ENCODE measurements around the gene ADARB2. TPM values are rescaled to one million over a fixed set of nuclear protein-coding genes. Genes with fewer than 3 reads are reported as not detected.
"Not testable (repeated sequence)": the region's sequence is repeated elsewhere in the genome, so short reads cannot be mapped to it uniquely, and the experiment has no call there.

ADARB2 gene
- polyA plus RNA-seq, 6 donors from 2014 or later, result 0.10 to 0.12 TPM; not detected in 4

DNA sequence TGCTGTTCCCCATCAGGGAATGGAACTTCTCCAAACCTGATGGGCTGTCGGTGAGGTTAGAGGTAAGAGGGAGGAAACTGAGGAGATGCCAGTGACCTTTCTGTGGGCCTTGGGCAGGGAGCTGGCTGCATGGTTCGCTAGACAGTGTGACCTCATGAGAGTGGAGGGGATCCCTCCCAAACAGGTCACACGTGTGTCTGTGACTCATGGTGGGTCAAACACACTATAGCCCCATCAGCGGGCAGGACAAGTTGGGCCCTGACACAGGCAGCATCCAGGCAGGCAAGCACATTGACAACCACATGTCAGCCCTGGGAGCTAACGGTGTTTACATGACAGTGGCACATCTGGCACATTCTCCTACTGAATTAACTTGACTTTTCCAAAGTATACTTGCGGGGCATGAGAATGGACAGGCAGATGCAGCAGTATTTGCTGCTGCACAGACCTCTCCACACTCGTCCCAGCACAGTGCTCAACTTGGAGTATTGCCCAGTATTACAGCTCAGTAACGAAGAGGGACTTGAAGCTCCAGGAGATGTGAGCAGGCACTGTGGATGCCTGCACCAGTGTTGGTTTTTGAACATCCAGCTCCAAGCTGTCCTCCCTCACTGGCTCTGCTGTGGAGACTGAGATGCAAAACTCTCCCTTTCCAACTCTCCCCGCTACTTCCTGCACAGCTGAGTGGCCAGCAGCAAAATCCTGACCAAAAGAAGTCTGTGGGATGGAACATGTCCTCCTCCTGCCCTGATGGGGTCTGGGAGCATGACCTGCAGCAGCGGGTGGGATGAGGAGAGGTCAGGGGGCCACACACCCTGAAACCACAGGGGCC lies 481.5 kb downstream of the ADARB2 start:
- H3K9me3 Mint-ChIP-seq, result peaks cover 4 to 18% (median 8%) of the 10 kb centered on the region in 7 donors
- ATAC-seq (ENCODE audit: low read depth in 2 of 2) (no peak), DNase-seq (no peak)
- no peak overlapping the region for H3K4me3 Mint-ChIP-seq
- H3K27me3 Mint-ChIP-seq, result peaks cover 53 to 73% (median 66%) of the 10 kb centered on the region in 3 donors
- peaks cover 9 to 10% (median 10%) of the 10 kb centered on the region in 3 donors for H3K4me1 Mint-ChIP-seq
- peaks cover 0 to 8% of the 10 kb centered on the region in 2 donors for H3K36me3 Mint-ChIP-seq
- H3K27ac Mint-ChIP-seq, result no peak overlapping the region

- DNase-seq (no peak), ATAC-seq (ENCODE audit: low read depth in 2 of 2) (no peak)
- Mint-ChIP-seq H3K36me3 (peaks cover 0 to 8% of the 10 kb centered on the region in 2 donors), H3K4me3 (no peak overlapping the region), H3K4me1 (peaks cover 9 to 10% (median 10%) of the 10 kb centered on the region in 3 donors), H3K9me3 (peaks cover 4 to 18% (median 8%) of the 10 kb centered on the region in 7 donors), H3K27ac (no peak overlapping the region), H3K27me3 (peaks cover 60 to 80% (median 73%) of the 10 kb centered on the region in 3 donors)
Observed at GRCh38 chr10:1255118-1255517, 482.2 kb downstream of the ADARB2 start.

DNA sequence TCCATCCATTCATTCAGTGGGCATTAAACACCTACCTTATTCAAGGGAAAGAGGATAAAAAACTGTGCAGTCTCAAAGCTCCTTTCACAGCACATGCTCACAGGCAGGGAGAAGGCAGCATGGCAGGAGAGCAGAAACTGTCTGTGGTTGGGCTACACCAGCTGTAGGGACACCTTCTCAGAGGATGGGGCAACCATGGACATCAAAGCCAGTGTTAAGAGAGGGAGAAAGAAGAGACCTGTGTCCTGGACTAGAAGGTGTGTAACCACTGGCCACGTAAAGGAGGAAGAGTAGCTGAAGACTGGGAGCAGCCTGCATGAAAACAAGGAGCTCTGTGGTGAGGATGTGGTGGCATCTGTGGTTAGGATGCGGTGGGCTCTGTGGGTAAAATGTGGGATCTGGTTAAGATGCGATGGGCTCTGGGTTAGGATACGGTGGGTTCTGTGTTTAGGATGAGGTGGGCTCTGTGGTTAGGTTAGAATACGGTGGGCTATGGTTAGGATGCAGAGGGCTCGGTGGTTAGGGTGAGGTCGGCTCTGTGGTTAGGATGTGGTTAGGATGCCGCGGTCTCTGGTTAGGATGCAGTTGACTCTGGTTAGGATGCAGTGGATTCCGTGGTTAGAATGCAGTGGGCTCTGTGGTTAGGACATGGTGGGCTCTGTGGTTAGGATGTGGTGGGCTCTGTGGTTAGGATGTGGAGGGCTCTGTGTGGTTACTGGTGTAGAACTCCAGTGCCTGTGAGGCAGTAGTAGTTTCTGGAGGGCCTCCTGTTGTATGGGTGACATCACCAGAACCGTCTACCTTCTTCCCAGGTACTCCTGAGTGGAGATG lies 483.6 kb downstream of the ADARB2 start:
- Mint-ChIP-seq H3K27ac (peak overlapping the region in 2 of 6 donors; percentile 48 to 87), H3K36me3 (peaks cover 0 to 8% of the 10 kb centered on the region in 2 donors), H3K4me1 (peaks cover 9 to 10% (median 10%) of the 10 kb centered on the region in 3 donors), H3K4me3 (no peak overlapping the region), H3K9me3 (peaks cover 0 to 16% (median 6%) of the 10 kb centered on the region in 7 donors), H3K27me3 (peaks cover 64 to 82% (median 76%) of the 10 kb centered on the region in 3 donors)
- DNase-seq (no peak), ATAC-seq (ENCODE audit: low read depth in 2 of 2) (no peak)

DNA sequence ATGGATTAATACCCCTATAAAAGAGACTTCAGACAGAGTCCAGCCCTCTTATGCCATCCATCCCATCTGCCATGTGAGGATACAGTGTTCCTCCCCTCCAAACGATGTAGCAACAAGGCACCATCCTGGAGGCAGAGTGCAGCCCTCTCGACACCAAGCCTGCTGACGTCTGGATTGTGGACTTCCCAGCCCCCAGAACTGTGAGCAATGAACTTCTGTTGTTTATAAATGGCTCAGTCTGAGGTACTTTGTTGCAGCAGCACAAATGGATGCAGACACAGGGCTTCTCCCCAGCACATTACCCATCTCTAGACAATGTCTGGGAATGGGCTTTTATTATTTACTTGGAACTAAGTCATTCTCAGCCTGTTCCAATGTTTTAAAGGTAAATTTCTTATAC lies 485.6 kb downstream of the ADARB2 start:
- H3K9me3 Mint-ChIP-seq, result peaks cover 0 to 19% (median 8%) of the 10 kb centered on the region in 7 donors
- no peak overlapping the region for H3K27ac Mint-ChIP-seq
- ATAC-seq (ENCODE audit: low read depth in 2 of 2) (no peak), DNase-seq (no peak)
- peaks cover 9 to 10% (median 10%) of the 10 kb centered on the region in 3 donors for H3K4me1 Mint-ChIP-seq
- no peak overlapping the region for H3K4me3 Mint-ChIP-seq
- peaks cover 0 to 6% of the 10 kb centered on the region in 2 donors for H3K36me3 Mint-ChIP-seq
- H3K27me3 Mint-ChIP-seq, result peaks cover 65 to 79% (median 76%) of the 10 kb centered on the region in 3 donors

GRCh38 chr10:1249142-1249920 lies 488.0 kb downstream of the ADARB2 start:
- Mint-ChIP-seq H3K36me3 (peaks cover 0 to 11% of the 10 kb centered on the region in 2 donors), H3K27me3 (peaks cover 60 to 69% (median 67%) of the 10 kb centered on the region in 3 donors), H3K4me3 (no peak overlapping the region), H3K9me3 (peaks cover 5 to 28% (median 11%) of the 10 kb centered on the region in 7 donors), H3K4me1 (peaks cover 9 to 10% (median 10%) of the 10 kb centered on the region in 3 donors), H3K27ac (no peak overlapping the region)
- ATAC-seq (ENCODE audit: low read depth in 2 of 2) (no peak), DNase-seq (no peak)

DNA sequence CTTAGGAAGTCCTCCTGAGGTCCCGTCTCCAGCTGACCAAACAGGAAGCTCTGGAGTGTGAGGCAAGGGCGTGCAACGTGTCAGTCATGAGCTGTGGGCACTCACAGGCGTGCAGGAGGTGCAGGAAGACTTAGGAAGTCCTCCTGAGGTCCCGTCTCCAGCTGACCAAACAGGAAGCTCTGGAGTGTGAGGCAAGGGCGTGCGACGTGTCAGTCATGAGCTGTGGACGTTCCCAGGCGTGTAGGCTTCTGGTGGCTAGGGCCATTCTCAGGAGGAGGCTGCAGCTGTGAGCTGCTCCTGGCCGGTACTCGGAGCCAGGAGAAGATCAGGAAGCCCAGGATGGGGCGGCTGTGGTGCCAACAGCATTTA lies 489.1 kb downstream of the ADARB2 start:
- H3K4me1 Mint-ChIP-seq; H3K27ac Mint-ChIP-seq; ATAC-seq (ENCODE audit: low read depth in 2 of 2); H3K4me3 Mint-ChIP-seq; DNase-seq: not testable (repeated sequence)
- H3K9me3 Mint-ChIP-seq, result peaks cover 0 to 21% (median 5%) of the 10 kb centered on the region in 7 donors
- H3K36me3 Mint-ChIP-seq, result peaks cover 0 to 13% of the 10 kb centered on the region in 2 donors
- peaks cover 50 to 71% (median 67%) of the 10 kb centered on the region in 3 donors for H3K27me3 Mint-ChIP-seq

DNA sequence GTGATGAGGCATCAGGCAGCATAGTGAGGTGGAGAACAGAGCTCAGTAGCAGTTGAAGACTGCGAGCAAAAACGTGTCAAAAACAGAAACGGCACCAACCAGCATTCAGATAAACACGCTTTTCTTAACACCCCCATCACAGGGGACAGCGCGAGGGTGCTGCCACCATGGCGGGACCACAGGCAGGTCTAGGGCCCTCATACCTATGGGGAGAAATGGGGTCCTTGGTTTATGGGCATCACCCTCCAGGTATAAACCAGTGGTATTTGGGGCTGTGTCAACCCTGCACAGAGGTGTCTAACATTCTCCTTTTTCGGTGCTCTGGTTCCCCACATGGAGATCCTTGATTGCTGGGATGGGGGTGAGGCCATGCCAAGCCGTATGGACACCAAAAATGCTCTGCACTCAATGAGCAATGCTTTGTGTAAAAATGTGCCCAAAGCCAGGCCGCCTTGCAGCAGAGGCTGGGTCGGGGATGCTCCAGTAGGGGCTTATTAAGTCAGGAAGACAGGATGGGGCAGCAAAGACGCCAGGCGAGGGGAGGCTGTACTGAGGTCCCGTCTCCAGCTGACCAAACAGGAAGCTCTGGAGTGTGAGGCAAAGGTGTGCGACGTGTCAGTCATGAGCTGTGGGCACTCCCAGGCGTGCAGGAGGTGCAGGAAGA lies 489.6 kb downstream of the ADARB2 start:
- no peaks in the 10 kb centered on the region for H3K4me1 Mint-ChIP-seq
- no peak for DNase-seq
- no peak for ATAC-seq (ENCODE audit: low read depth in 2 of 2)
- H3K36me3 Mint-ChIP-seq, result peaks cover 0 to 13% of the 10 kb centered on the region in 2 donors
- peaks cover 0 to 20% (median 5%) of the 10 kb centered on the region in 7 donors for H3K9me3 Mint-ChIP-seq
- H3K4me3 Mint-ChIP-seq, result peak overlapping the region in 2 of 8 donors; percentile 44 to 51
- no peak overlapping the region for H3K27ac Mint-ChIP-seq
- peaks cover 50 to 73% (median 66%) of the 10 kb centered on the region in 3 donors for H3K27me3 Mint-ChIP-seq

GRCh38 chr10:1244493-1244892 lies 492.8 kb downstream of the ADARB2 start:
- peaks cover 0 to 13% of the 10 kb centered on the region in 2 donors for H3K36me3 Mint-ChIP-seq
- peaks cover 27 to 71% (median 50%) of the 10 kb centered on the region in 3 donors for H3K27me3 Mint-ChIP-seq
- peaks cover 0 to 15% (median 7%) of the 10 kb centered on the region in 7 donors for H3K9me3 Mint-ChIP-seq
- no peak overlapping the region for H3K27ac Mint-ChIP-seq
- DNase-seq (no peak), ATAC-seq (ENCODE audit: low read depth in 2 of 2) (no peak)
- H3K4me1 Mint-ChIP-seq, result peaks cover 0 to 8% (median 8%) of the 10 kb centered on the region in 3 donors
- H3K4me3 Mint-ChIP-seq, result no peak overlapping the region

- peaks cover 23 to 67% (median 47%) of the 10 kb centered on the region in 3 donors for H3K27me3 Mint-ChIP-seq
- H3K4me3 Mint-ChIP-seq, result peak overlapping the region in 1 of 8 donors; percentile 35
Observed at GRCh38 chr10:1243486-1244234, 493.7 kb downstream of the ADARB2 start.

GRCh38 chr10:1242975-1243374 lies 494.4 kb downstream of the ADARB2 start:
- H3K36me3 Mint-ChIP-seq, result peaks cover 0 to 12% of the 10 kb centered on the region in 2 donors
- ATAC-seq (ENCODE audit: low read depth in 2 of 2), result no peak
- DNase-seq, result no peak
- no peak overlapping the region for H3K4me3 Mint-ChIP-seq
- peaks cover 21 to 62% (median 40%) of the 10 kb centered on the region in 3 donors for H3K27me3 Mint-ChIP-seq
- H3K27ac Mint-ChIP-seq, result no peak overlapping the region
- peaks cover 0 to 8% (median 8%) of the 10 kb centered on the region in 3 donors for H3K4me1 Mint-ChIP-seq
- H3K9me3 Mint-ChIP-seq, result peaks cover 0 to 10% (median 7%) of the 10 kb centered on the region in 7 donors

More at GRCh38 chr10:1243486-1244234, 493.7 kb downstream of the ADARB2 start:
- Mint-ChIP-seq H3K9me3 (peaks cover 0 to 13% (median 7%) of the 10 kb centered on the region in 7 donors), H3K4me1 (peaks cover 0 to 8% (median 8%) of the 10 kb centered on the region in 3 donors), H3K27ac (no peak overlapping the region), H3K36me3 (peaks cover 0 to 13% of the 10 kb centered on the region in 2 donors)
- DNase-seq (no peak), ATAC-seq (ENCODE audit: low read depth in 2 of 2) (no peak)

DNA sequence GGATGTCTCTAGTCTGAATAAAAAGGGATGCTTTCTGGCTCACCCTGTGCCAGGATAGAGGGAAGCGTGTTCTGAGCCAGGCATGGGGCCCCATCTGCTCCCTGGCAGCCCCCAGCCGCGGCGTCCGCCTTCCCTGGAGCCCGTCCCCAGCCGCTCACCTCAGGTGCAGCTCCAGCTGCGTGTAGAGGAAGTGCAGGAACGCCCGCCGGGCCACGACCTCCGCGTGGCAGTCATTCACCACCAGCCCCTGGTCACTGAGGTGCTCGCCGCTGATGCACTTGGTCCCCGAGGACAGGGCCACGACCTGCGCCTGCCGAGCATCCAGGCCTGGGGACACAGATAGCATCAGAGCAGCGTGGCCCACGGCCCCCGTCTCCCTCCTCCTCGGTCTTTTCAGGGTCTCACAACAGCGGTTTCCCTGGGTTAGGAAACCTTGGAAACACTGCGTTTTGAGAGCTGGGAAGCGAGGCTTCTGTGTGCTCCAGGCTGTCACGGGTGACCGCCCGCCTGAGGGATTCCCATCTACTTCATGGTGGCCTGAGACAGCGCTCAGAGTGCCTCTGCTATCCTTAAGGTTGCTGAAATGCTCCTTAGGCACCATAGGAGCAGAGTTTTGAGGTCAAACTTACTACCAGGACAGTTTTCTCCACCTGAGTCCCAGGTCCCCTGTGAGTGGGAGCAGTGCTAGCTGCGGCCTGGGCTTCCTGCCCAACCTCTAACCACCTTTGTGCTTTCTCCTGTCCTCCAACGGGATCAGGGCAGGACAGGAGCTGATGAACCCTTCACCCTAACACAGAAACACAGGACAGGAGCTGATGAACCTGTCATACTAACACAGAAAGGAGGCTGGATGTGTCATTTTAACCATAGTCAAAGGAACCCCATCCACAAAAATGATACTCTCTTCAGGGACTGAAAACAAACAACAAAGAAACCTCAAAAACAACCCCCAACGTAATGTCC lies 495.1 kb downstream of the ADARB2 start:
- H3K4me1 Mint-ChIP-seq, result peaks cover 0 to 8% (median 8%) of the 10 kb centered on the region in 3 donors
- H3K9me3 Mint-ChIP-seq, result peaks cover 0 to 10% (median 7%) of the 10 kb centered on the region in 7 donors
- H3K27me3 Mint-ChIP-seq, result peaks cover 14 to 55% (median 33%) of the 10 kb centered on the region in 3 donors
- H3K36me3 Mint-ChIP-seq, result peaks cover 0 to 7% of the 10 kb centered on the region in 2 donors
- no peak for DNase-seq
- no peak for ATAC-seq (ENCODE audit: low read depth in 2 of 2)
- no peak overlapping the region for H3K4me3 Mint-ChIP-seq
- H3K27ac Mint-ChIP-seq, result no peak overlapping the region
